Measurements from ENCODE around the gene TM4SF1.
"Not testable (repeated sequence)": the region's sequence is repeated elsewhere in the genome, so short reads cannot be mapped to it uniquely, and the experiment has no call there.

Gene TM4SF1

GRCh38 chr3:149339931-149340309, 37.5 kb downstream of the TM4SF1 start:
- peak; percentile 17 to 94 (median 82) for DNase-seq

GRCh38 chr3:149337486-149337885, 40.0 kb downstream of the TM4SF1 start:
- DNase-seq, result not testable (repeated sequence)

DNA sequence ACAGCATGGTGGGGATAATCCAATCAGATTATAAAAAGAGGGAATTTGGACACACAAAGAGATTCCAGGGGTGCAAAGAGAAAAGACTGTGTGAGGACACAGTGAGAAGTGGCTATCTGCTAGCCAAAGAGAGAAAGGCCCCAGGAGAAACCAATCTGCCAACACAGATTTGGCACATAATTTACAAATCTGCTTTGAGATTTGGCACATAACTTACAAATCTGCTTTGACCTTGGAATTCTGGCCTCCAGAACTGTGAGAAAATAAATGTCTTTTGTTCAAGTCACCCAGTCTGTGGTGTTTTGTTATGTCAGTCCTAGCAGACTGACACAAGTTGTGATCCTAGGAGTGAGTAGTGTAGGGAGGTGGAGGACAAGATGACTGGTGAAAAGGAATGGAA, 40.5 kb downstream of the TM4SF1 start:
- no peak for DNase-seq

GRCh38 chr3:149333176-149333859, 44.1 kb downstream of the TM4SF1 start, which contains the start of gene TM4SF18:
TM4SF18 (minus strand) TSS chr3:149333636; CDS start chr3:149333382, 254 bp downstream.
- no peak for DNase-seq

GRCh38 chr3:149332771-149333170, 44.7 kb downstream of the TM4SF1 start:
- no peak for DNase-seq

- no peak for DNase-seq
Measured at GRCh38 chr3:149332227-149332765, 45.2 kb downstream of the TM4SF1 start.

GRCh38 chr3:149331396-149331795, 46.1 kb downstream of the TM4SF1 start:
- DNase-seq, result no peak

DNA sequence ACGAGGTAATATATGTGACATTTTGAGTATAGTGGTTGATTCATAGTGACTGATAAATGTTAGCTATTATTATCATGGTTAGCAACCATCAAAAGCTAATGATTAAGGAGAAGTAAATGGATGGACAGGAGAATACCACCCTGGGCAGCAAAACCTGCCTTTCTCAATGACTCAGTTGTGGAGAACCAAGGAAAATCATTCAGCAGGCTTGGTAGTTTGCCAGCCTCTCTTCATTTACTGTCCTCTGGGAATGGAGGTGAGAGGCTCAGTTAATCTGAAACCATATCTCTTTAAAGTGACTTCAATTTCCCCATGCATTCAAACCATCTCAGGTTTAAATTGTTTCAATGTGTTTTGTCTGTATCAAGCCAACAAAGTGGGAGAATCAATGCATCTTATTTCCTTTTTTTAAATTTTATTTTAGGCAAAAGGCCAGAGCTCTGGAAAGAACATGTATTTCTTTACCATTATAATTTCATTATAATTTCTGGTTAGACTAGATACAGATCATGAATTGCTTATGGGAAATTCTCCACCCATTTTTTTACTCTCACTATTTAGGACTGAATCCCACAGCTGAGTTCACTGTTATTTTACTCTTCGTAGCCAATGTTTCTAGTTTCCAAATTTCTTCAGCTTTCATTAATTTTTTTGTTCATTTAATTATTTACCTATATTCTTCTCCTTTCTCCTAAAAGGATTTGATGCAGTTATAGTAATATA, 46.7 kb downstream of the TM4SF1 start:
- peak; percentile 9 to 78 (median 57) for DNase-seq

GRCh38 chr3:149327156-149327555, 50.3 kb downstream of the TM4SF1 start:
- no peak for DNase-seq

GRCh38 chr3:149325581-149325980, 51.9 kb downstream of the TM4SF1 start:
- no peak for DNase-seq

- DNase-seq, result no peak
Measured at GRCh38 chr3:149324332-149324731, 53.1 kb downstream of the TM4SF1 start.

DNA sequence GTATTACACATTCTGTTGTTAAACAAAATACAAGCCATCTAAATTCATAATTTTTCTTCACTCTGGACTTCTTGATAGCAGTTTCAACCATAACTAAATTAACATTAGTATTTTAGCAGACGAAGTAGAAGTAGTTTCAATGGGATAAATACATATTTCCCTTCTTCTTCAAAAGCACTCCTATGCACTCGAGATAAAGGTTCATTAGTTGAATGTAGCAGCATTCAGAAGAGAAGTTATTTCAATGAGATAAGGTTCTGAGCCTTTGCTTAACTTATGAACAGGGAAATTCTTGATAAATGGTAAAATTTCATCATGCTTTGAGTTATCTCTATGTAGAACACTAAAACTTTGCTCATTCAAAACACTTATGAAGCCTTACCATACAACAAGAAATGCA, 55.8 kb downstream of the TM4SF1 start:
- DNase-seq, result no peak

GRCh38 chr3:149321136-149321535, 56.3 kb downstream of the TM4SF1 start:
- no peak for DNase-seq

DNA sequence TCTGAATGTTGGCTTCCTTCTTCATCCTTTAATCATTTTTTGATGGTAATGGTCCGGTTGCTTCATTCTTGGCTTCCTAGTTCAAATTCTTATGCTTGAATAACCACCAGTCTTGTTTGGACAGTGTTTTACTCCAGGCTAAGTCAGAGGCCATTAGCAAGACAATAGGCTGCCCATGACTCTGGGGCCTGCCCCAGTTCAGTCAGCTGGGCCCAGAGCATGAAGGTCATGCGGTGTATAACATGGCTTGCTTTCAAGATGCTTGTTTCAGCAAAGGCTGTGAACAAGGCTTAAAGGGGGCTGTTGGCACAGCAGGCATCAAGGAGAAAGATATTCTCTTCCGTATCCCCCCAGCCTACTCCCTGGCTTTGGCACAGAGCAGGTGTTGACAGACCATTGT, 57.7 kb downstream of the TM4SF1 start:
- DNase-seq, result no peak

Measured in NCI-H1417 (cell line).